ENCODE data around the gene LRRN4. TPM values are rescaled to one million over a fixed set of nuclear protein-coding genes. Genes with fewer than 3 reads are reported as not detected.
A peak's percentile ranks its signal among the peaks of the same experiment; 100 is the strongest.

Gene LRRN4
- total RNA-seq, 4 donors from 2014 or later: not detected

DNA sequence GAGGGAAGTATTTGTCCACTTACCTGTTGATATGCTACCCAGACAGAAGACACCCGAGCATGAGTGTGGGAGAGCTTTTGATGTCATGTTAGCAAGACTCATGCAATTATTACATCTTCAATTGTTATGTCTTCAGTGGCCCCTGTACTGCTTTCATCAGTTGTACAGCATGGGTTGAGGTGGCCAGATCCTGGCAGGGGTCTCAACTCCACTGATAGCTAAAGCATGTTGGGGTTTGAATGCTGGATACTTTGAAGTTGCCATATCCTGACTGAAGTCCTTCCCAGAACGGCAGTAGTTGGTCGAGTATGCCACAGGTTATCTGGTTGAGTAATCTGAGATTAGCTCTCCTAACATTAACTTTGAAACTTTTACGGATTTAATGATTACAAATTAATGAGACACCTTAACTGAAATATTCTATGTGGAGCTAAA is 46.7 kb downstream of the LRRN4 start:
- no peaks in the 10 kb centered on the region for H3K27me3 ChIP-seq
- no peak for ATAC-seq
- peak overlapping the region in 2 of 4 donors; percentile 60 to 70 for H3K27ac ChIP-seq
- H3K4me3 ChIP-seq: peak overlapping the region; percentile 92 to 98
- peaks cover 0 to 24% of the 10 kb centered on the region in 2 donors for H3K36me3 ChIP-seq
- 7 to 15% methylated on average over 3 to 4 of the region's 4 CpGs for WGBS, 2 donors (ENCODE audit: low coverage in 1 of 2)
- TF ChIP-seq POLR2A (IDR thresholded peaks at IDR 0.05) (no peak), EP300 (IDR thresholded peaks at IDR 0.05) (no peak), CTCF (IDR thresholded peaks at IDR 0.05) (no peak), POLR2AphosphoS5 (IDR thresholded peaks at IDR 0.05) (no peak)
- no peaks in the 10 kb centered on the region for H3K9me3 ChIP-seq
- peaks cover 9 to 37% (median 12%) of the 10 kb centered on the region in 3 donors for H3K4me1 ChIP-seq

DNA sequence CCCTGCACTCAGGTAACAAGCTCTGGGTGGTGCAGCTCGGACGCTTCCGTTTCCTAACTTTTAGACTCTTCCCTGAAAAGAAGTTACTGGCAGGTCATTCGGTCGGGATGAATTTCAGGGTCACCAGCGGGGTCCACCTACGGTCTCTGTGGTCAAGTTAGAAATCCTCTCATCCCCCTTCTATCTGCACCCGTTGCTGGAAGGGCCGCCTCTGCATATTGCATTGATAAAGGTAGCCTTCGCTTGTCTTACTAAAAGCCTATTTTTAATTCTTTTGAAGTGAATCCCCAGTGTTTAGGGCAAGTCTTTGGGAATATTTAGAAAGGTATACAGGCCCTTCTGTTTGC is 47.3 kb downstream of the LRRN4 start:
- TF ChIP-seq CTCF (IDR thresholded peaks at IDR 0.05): no peak
- no peak for TF ChIP-seq POLR2A (IDR thresholded peaks at IDR 0.05)
- TF ChIP-seq POLR2AphosphoS5 (IDR thresholded peaks at IDR 0.05): no peak
- no peak for TF ChIP-seq EP300 (IDR thresholded peaks at IDR 0.05)
- H3K9me3 ChIP-seq: no peaks in the 10 kb centered on the region
- WGBS, 2 donors (ENCODE audit: low coverage in 1 of 2): 1 to 2% methylated on average over 9 of the region's 10 CpGs

GRCh38 chr20:6000871-6001270 is 53.0 kb downstream of the LRRN4 start:
- Histone ChIP-seq H3K27me3 (no peaks in the 10 kb centered on the region), H3K27ac (no peak overlapping the region), H3K9me3 (no peaks in the 10 kb centered on the region), H3K36me3 (peaks cover 0 to 2% of the 10 kb centered on the region in 2 donors), H3K4me3 (no peak overlapping the region), H3K4me1 (peaks cover 0 to 9% (median 0%) of the 10 kb centered on the region in 3 donors)
- TF ChIP-seq POLR2AphosphoS5 (IDR thresholded peaks at IDR 0.05) (no peak), EP300 (IDR thresholded peaks at IDR 0.05) (no peak), CTCF (IDR thresholded peaks at IDR 0.05) (no peak), POLR2A (IDR thresholded peaks at IDR 0.05) (no peak)
- WGBS, 2 donors (ENCODE audit: low coverage in 1 of 2): 65 to 73% methylated on average over 5 to 8 of the region's 8 CpGs
- no peak for ATAC-seq

More for the DNA sequence above, 47.3 kb downstream of the LRRN4 start:
- Histone ChIP-seq H3K4me1 (peaks cover 9 to 37% (median 12%) of the 10 kb centered on the region in 3 donors), H3K4me3 (peak overlapping the region; percentile 92 to 98), H3K27me3 (no peaks in the 10 kb centered on the region), H3K27ac (peak overlapping the region; percentile 87 to 92 (median 90)), H3K36me3 (peaks cover 0 to 18% of the 10 kb centered on the region in 2 donors)
- no peak for ATAC-seq

DNA sequence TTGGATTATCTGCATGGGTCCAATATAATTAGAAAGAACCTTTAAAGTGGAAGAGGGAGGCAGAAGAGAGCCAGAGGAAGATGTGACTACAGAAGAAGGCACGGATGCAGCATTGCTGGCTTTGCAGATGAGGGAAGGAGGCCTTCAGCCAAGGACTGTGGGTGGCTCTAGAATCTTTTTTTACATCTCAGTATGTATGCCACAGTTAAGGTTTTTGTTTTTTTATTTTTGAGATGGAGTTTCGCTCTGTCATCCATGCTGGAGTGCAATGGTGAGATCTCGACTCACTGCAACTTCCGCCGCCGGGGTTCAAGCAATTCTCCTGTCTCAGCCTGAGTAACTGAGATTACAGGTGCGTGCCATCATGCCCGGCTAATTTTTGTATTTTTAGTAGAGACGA is 54.1 kb downstream of the LRRN4 start:
- Histone ChIP-seq H3K4me3 (no peak overlapping the region), H3K27me3 (no peaks in the 10 kb centered on the region), H3K9me3 (no peaks in the 10 kb centered on the region), H3K4me1 (peaks cover 0 to 2% (median 0%) of the 10 kb centered on the region in 3 donors), H3K36me3 (peaks cover 0 to 11% of the 10 kb centered on the region in 2 donors), H3K27ac (no peak overlapping the region)
- TF ChIP-seq EP300 (IDR thresholded peaks at IDR 0.05): no peak
- TF ChIP-seq POLR2A (IDR thresholded peaks at IDR 0.05): no peak
- TF ChIP-seq POLR2AphosphoS5 (IDR thresholded peaks at IDR 0.05): no peak
- TF ChIP-seq CTCF (IDR thresholded peaks at IDR 0.05): no peak
- 94 to 100% methylated on average over 4 to 8 of the region's 9 CpGs for WGBS, 2 donors (ENCODE audit: low coverage in 1 of 2)
- no peak for ATAC-seq

DNA sequence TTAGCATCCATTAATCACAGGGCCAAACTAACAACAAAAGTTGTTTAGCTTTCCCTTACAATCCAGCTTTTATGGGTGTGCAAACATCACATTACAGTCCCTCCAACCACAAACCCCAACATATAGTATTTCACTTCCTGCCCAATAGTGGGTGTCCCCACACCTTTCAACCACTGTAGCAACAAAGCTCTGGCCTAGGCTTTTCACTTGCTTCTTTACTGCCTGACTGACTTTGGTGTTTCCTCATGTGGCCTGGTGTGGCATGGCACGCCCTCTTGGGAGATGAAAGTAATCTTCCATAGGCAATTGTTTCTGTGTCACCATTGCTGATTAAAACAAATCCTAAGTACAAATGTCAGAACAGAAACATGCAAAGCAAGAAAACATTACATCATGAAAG is 57.1 kb downstream of the LRRN4 start:
- Histone ChIP-seq H3K4me3 (no peak overlapping the region), H3K27me3 (no peaks in the 10 kb centered on the region), H3K27ac (no peak overlapping the region), H3K36me3 (peaks cover 0 to 11% of the 10 kb centered on the region in 2 donors), H3K9me3 (no peaks in the 10 kb centered on the region), H3K4me1 (peaks cover 0 to 11% (median 2%) of the 10 kb centered on the region in 3 donors)
- no peak for TF ChIP-seq EP300 (IDR thresholded peaks at IDR 0.05)
- TF ChIP-seq CTCF (IDR thresholded peaks at IDR 0.05): no peak
- TF ChIP-seq POLR2AphosphoS5 (IDR thresholded peaks at IDR 0.05): no peak
- no peak for TF ChIP-seq POLR2A (IDR thresholded peaks at IDR 0.05)
- WGBS, 2 donors (ENCODE audit: low coverage in 1 of 2): 95% methylated on average over 1 of the region's 1 CpG; no CpG with 5 or more reads in 1 of the 2 donors
- ATAC-seq: no peak

Measured in gastroesophageal sphincter (tissue), 4 donors.